ENCODE results near the gene CAMK4. TPM values are rescaled to one million over a fixed set of nuclear protein-coding genes. Genes with fewer than 3 reads are reported as not detected.

Gene CAMK4
- total and polyA plus RNA-seq, 10 donors, result 0.90 to 22.3 (median 12.6) TPM

- no peak overlapping the region for H3K4me3 ChIP-seq
- peaks cover 0 to 2% (median 0%) of the 10 kb centered on the region in 6 donors for H3K4me1 ChIP-seq
- H3K27me3 ChIP-seq (replicated peaks in 1 of 7), result no peaks in the 10 kb centered on the region
- WGBS, 5 donors, result 63 to 80% (median 74%) methylated on average over 1 of the region's 1 CpG
- no peaks in the 10 kb centered on the region for H3K36me3 ChIP-seq
- TF ChIP-seq POLR2AphosphoS5 (IDR thresholded peaks at IDR 0.05) (no peak), POLR2A (IDR thresholded peaks at IDR 0.05) (no peak), CTCF (IDR thresholded peaks at IDR 0.05 in 8 of 11, conservative IDR thresholded peaks at IDR 0.05 in 3 of 11) (no peak)
- H3K9me3 ChIP-seq, result peaks cover 0 to 5% (median 0%) of the 10 kb centered on the region in 8 donors
- no peak overlapping the region for H3K27ac ChIP-seq
- intact Hi-C loops (cut with DNase I; ENCODE audit: low total_unique reads), result no loop called here
- DNase-seq, result no peak
Measured at GRCh38 chr5:111537141-111538024, 313.2 kb downstream of the CAMK4 start.

Other genes starting within 250 kb of the CAMK4 start
- gene TSLP, start 152.7 kb upstream of the CAMK4 start, total RNA-seq, result 1 to 10 TPM in 2 of 7 donors, under 1 TPM in 4, not detected in 1; 0.34 to 1.1 (median 0.90) TPM
- gene TSLP, start 152.7 kb upstream of the CAMK4 start, polyA plus RNA-seq, result under 1 TPM; 0.35 to 0.45 (median 0.41) TPM
- gene WDR36, start 132.0 kb upstream of the CAMK4 start, total RNA-seq, result 10 to 100 TPM; 25.0 to 36.1 (median 29.1) TPM
- gene WDR36, start 132.0 kb upstream of the CAMK4 start, polyA plus RNA-seq, result 1 to 10 TPM; 7.9 to 9.6 (median 8.8) TPM